NCI-H510A (cell line): Measurements from ENCODE around the gene IFNGR1.
"Not testable (repeated sequence)": the region's sequence is repeated elsewhere in the genome, so short reads cannot be mapped to it uniquely, and the experiment has no call there.

Source experiments
- DNase-seq: peaks from one replicate; lab custom pipeline; 2025; lab: John Stamatoyannopoulos, UW

The IFNGR1 gene

GRCh38 chr6:137218917-137219663, at the start of gene IFNGR1:
Gene IFNGR1 (minus strand): TSS chr6:137219385. CDS start chr6:137219327, 58 bp downstream.
- peak; percentile 66 for DNase-seq

GRCh38 chr6:137268911-137269310, 49.7 kb upstream of the IFNGR1 start:
- no peak for DNase-seq

- no peak for DNase-seq
Measured at GRCh38 chr6:137266309-137266586, 47.1 kb upstream of the IFNGR1 start.

GRCh38 chr6:137265561-137266308, 46.5 kb upstream of the IFNGR1 start:
- no peak for DNase-seq

GRCh38 chr6:137264311-137265075, 45.3 kb upstream of the IFNGR1 start:
- DNase-seq, result no peak

GRCh38 chr6:137261761-137262160, 42.6 kb upstream of the IFNGR1 start:
- DNase-seq, result no peak

GRCh38 chr6:137261361-137261760, 42.2 kb upstream of the IFNGR1 start:
- DNase-seq, result no peak

- DNase-seq, result no peak
Measured at GRCh38 chr6:137260217-137260616, 41.0 kb upstream of the IFNGR1 start.

GRCh38 chr6:137259349-137259748, 40.2 kb upstream of the IFNGR1 start:
- DNase-seq, result no peak

- no peak for DNase-seq
Measured at GRCh38 chr6:137258170-137258569, 39.0 kb upstream of the IFNGR1 start.

GRCh38 chr6:137256350-137257103, 37.3 kb upstream of the IFNGR1 start:
- DNase-seq, result no peak

GRCh38 chr6:137254966-137255365, 35.8 kb upstream of the IFNGR1 start:
- no peak for DNase-seq

GRCh38 chr6:137254430-137254829, 35.2 kb upstream of the IFNGR1 start:
- DNase-seq, result not testable (repeated sequence)

GRCh38 chr6:137248702-137249101, 29.5 kb upstream of the IFNGR1 start:
- no peak for DNase-seq

GRCh38 chr6:137247724-137248123, 28.5 kb upstream of the IFNGR1 start:
- no peak for DNase-seq

GRCh38 chr6:137246791-137247202, 27.6 kb upstream of the IFNGR1 start:
- DNase-seq, result no peak

- DNase-seq, result no peak
Measured at GRCh38 chr6:137246164-137246563, 27.0 kb upstream of the IFNGR1 start.

- DNase-seq, result no peak
Measured at GRCh38 chr6:137241481-137242038, 22.4 kb upstream of the IFNGR1 start.

GRCh38 chr6:137240168-137240567, 21.0 kb upstream of the IFNGR1 start:
- DNase-seq, result no peak

- no peak for DNase-seq
Measured at GRCh38 chr6:137237413-137238170, 18.4 kb upstream of the IFNGR1 start.
